Right atrium auricular region (tissue), 2 donors: Measurements from ENCODE around the gene CES2. TPM values are rescaled to one million over a fixed set of nuclear protein-coding genes. Genes with fewer than 3 reads are reported as not detected.

ENCODE experiments used
- DNase-seq: peaks from one replicate; pipeline ENCODE4 v3.0.0-alpha.2; 2019; ENCODE audit warnings: low spot score
- H3K27ac ChIP-seq, 2 donors: fragments of 200-600 bp; sonication (generic); 1 replicate in 1 of 2; 2 replicates in 1 of 2; pipeline ENCODE4 v1.5.1; 2016 to 2019
- H3K27me3 ChIP-seq, 2 donors: fragments of 200-600 bp; sonication (generic); one replicate each; pipeline versions ENCODE4 v1.5.1 to v1.6.0; 2017 to 2019
- H3K36me3 ChIP-seq: fragments of 200-600 bp; sonication (generic); one replicate; pipeline ENCODE4 v1.5.1; 2016
- H3K4me1 ChIP-seq, 2 donors: fragments of 200-600 bp; sonication (generic); one replicate each; pipeline versions ENCODE4 v1.5.1 to v1.6.0; 2017 to 2019
- H3K4me3 ChIP-seq, 2 donors: fragments of 200-600 bp; sonication (generic); 1 replicate in 1 of 2; 2 replicates in 1 of 2; pipeline ENCODE4 v1.5.1; 2017 to 2019; ENCODE audit warnings: mild to moderate bottlenecking in 1 of 2, moderate library complexity in 1 of 2
- H3K9me3 ChIP-seq, 2 donors: fragments of 200-600 bp; sonication (generic); one replicate each; pipeline ENCODE4 v1.5.1; 2019
- total RNA-seq, 2 donors: library from RNA; depleted of rRNA; stranded (reverse); fragments of >200 nt; gene quantifications; one replicate each; pipeline ENCODE4 v1.1.0, GENCODE V29; 2016
- TF ChIP-seq, protein P1 (sequence below), 2 donors: fragments of 200-600 bp; sonication (generic); IDR thresholded peaks; one replicate each; pipeline ENCODE4 v1.5.1; 2019; ENCODE audit warnings: antibody characterized with exemption in 2 of 2

CES2 gene
- total RNA-seq, 2 donors from 2014 or later: 33.1 to 51.4 TPM

DNA sequence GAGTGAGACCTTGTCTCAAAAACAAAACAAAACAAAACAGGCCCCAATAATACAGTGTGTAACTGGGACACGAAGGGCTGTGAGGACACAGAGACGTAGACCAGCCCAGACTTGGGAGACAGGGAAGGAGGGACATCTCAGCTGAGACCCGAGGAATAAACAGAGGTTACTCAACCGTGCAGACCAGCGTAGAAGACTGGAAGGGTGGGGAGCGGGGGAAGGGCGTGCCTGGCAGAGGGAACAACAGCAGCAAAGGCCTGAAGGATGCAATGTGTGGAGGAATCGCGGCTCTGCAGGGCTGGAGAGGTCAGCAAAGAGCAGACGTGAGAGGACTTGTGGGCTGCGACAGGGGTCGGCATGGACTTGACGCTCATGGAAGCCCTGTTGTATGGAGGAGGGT is 41.4 kb downstream of the CES2 start:
- no peaks in the 10 kb centered on the region for H3K36me3 ChIP-seq
- TF ChIP-seq, protein P1, sequence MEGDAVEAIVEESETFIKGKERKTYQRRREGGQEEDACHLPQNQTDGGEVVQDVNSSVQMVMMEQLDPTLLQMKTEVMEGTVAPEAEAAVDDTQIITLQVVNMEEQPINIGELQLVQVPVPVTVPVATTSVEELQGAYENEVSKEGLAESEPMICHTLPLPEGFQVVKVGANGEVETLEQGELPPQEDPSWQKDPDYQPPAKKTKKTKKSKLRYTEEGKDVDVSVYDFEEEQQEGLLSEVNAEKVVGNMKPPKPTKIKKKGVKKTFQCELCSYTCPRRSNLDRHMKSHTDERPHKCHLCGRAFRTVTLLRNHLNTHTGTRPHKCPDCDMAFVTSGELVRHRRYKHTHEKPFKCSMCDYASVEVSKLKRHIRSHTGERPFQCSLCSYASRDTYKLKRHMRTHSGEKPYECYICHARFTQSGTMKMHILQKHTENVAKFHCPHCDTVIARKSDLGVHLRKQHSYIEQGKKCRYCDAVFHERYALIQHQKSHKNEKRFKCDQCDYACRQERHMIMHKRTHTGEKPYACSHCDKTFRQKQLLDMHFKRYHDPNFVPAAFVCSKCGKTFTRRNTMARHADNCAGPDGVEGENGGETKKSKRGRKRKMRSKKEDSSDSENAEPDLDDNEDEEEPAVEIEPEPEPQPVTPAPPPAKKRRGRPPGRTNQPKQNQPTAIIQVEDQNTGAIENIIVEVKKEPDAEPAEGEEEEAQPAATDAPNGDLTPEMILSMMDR (IDR thresholded peaks at IDR 0.05): no peak
- no peak overlapping the region for H3K4me3 ChIP-seq
- no peaks in the 10 kb centered on the region for H3K27me3 ChIP-seq
- no peak for DNase-seq
- no peaks in the 10 kb centered on the region for H3K4me1 ChIP-seq
- no peak overlapping the region for H3K27ac ChIP-seq
- no peaks in the 10 kb centered on the region for H3K9me3 ChIP-seq

DNA sequence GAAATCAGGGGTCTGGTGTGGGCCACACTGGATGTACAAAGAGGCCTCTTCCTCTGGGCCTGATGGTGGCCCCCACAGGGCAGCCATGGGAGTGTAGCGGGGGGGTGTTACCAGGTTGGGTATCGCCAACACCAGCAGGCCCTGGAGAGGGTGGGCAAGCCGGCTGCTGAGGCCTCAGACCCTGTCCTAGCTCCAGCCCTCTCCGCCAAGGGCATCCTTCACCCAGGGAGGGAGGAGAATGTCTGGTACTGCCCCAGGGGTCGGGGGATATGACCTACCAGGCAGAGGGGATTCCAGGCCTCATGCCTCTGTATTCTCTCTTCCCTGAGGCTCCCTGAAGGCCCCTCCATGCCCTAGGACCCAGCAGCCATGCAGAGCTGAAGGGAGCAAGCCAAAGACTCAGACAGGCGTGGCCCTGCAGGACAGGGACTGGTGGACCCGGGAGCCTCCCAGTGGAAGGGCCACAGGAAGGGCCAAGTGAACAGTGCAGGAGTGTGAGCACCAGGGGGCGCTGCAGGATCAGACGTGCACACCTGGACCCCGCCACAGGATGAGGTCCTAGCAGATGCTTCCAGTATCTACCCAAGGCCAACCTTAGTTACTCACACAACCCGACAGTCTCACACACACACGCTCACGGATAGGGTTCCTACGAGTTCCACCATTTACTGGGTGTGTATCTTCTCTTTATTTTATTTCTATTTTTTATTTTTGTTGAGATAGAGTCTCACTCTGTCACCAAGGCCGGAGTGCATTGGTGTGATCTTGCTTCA is 42.2 kb downstream of the CES2 start:
- DNase-seq: peak; percentile 93
- H3K9me3 ChIP-seq: no peaks in the 10 kb centered on the region
- H3K36me3 ChIP-seq: no peaks in the 10 kb centered on the region
- no peaks in the 10 kb centered on the region for H3K4me1 ChIP-seq
- H3K27me3 ChIP-seq: no peaks in the 10 kb centered on the region
- TF ChIP-seq, protein P1 (IDR thresholded peaks at IDR 0.05): peak; percentile 87 to 97
- no peak overlapping the region for H3K4me3 ChIP-seq
- H3K27ac ChIP-seq: no peak overlapping the region

DNA sequence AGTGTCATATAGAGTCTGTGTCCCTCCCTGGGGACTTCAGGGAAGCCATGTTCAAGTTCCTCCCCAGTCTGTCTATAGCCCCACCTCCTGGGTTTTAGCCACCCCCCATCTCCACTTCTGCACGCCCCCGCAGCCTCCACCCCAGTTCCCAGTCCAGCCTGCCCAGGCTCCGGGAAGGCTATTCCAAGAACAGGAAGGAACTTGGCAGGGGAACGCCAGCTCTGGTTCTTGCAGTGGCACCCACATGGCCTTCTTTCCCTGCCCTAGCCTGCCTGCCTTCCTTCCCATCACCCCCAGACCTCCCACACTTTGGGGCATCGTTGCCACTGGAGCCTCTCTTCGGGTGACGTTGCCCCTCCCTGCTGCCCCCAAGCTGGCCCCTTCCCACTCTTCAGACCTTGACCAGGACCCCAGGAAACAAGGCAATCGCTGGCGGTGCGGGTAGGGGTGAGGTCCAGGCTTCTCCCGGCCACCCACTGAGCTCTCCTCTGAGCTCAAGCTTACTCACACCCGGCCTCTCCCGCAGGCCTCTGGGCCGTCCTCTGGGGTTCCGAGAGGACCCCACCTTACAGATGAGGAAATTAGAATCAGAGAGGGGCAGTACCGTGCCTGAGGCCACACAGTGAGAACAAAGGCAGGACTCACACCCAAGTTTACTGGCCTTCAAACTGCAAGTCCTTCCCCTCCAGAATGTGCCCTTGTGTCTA is 43.8 kb downstream of the CES2 start:
- H3K9me3 ChIP-seq: no peaks in the 10 kb centered on the region
- H3K27me3 ChIP-seq: no peaks in the 10 kb centered on the region
- no peaks in the 10 kb centered on the region for H3K36me3 ChIP-seq
- DNase-seq: peak; percentile 64
- no peaks in the 10 kb centered on the region for H3K4me1 ChIP-seq
- TF ChIP-seq, protein P1 (IDR thresholded peaks at IDR 0.05): no peak
- H3K27ac ChIP-seq: no peak overlapping the region
- no peak overlapping the region for H3K4me3 ChIP-seq

DNA sequence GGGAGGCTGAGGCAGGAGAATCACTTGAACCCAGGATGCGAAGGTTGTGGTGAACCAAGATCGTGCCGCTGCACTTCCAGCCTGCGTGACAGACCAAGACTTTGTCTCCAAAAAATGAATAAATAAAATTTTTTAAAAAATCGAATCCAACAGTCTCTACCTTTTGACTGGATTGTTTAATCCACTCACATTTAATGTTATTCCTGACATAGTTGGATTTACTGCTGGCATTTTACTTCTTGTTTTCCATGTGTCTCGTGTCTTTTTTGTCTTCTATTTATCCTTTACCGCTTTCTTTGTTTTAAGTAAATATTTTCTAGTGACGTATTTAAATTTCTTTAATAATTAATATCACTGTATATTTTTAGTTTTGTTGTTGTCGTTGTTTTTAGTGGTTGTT is 47.7 kb downstream of the CES2 start:
- Histone ChIP-seq H3K9me3 (no peaks in the 10 kb centered on the region), H3K4me3 (no peak overlapping the region), H3K27me3 (no peaks in the 10 kb centered on the region), H3K36me3 (no peaks in the 10 kb centered on the region), H3K27ac (no peak overlapping the region), H3K4me1 (no peaks in the 10 kb centered on the region)
- no peak for DNase-seq
- TF ChIP-seq, protein P1 (IDR thresholded peaks at IDR 0.05): no peak

DNA sequence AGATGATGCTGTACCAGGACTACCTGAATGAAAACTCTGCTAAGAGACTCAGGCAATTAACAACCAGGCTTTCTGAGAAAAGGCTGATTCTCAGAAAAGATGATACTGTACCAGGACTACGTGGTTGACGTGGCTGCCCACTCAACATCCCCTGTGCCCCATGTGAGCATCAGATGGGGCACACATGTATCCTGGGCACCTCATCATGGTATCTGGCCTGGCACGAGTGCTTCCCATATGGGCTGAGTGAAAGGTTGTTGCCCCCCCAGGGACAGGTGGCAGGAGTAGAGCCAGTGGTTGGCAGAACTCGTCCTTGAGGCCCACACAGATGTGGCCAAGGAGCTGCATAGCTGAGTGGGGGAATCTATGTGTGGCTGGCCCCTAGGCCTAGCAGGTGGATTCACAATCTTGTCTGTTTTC is 49.6 kb downstream of the CES2 start:
- Histone ChIP-seq H3K36me3 (no peaks in the 10 kb centered on the region), H3K9me3 (no peaks in the 10 kb centered on the region), H3K27ac (no peak overlapping the region), H3K4me1 (no peaks in the 10 kb centered on the region), H3K27me3 (no peaks in the 10 kb centered on the region), H3K4me3 (no peak overlapping the region)
- no peak for DNase-seq
- TF ChIP-seq, protein P1 (IDR thresholded peaks at IDR 0.05): no peak
